IPS-20b (cell line): ENCODE data around the gene INPP5E.

ENCODE experiments used
- H3K27ac ChIP-seq: one replicate; pipeline ENCODE4 v1.5.1; 2013; ENCODE audit warnings: low read length
- H3K27me3 ChIP-seq: 2 replicates; pipeline ENCODE4 v1.6.1; 2013; ENCODE audit warnings: mild to moderate bottlenecking, low read length, inconsistent platforms; ENCODE audit not compliant: insufficient read depth
- H3K36me3 ChIP-seq: 2 replicates; pipeline ENCODE4 v1.6.1; 2013; ENCODE audit warnings: low read depth, mild to moderate bottlenecking, inconsistent platforms, low read length, moderate library complexity; ENCODE audit not compliant: insufficient read depth
- H3K4me1 ChIP-seq: 2 replicates; pipeline ENCODE4 v1.6.1; 2013; ENCODE audit warnings: mild to moderate bottlenecking, control low read depth, inconsistent platforms, low read length, moderate library complexity; ENCODE audit not compliant: insufficient read depth
- H3K4me3 ChIP-seq: 2 replicates; pipeline ENCODE4 v1.5.1; 2013; ENCODE audit warnings: mild to moderate bottlenecking, low read length, inconsistent platforms
- H3K9ac ChIP-seq: 2 replicates; pipeline ENCODE4 v1.6.1; 2013; ENCODE audit warnings: low read depth, mild to moderate bottlenecking, inconsistent platforms, low read length, moderate library complexity
- H3K9me3 ChIP-seq: 2 replicates; pipeline ENCODE4 v1.6.1; 2013; ENCODE audit warnings: mild to moderate bottlenecking, low read depth, low read length, inconsistent platforms; ENCODE audit not compliant: insufficient read depth

The INPP5E gene

DNA sequence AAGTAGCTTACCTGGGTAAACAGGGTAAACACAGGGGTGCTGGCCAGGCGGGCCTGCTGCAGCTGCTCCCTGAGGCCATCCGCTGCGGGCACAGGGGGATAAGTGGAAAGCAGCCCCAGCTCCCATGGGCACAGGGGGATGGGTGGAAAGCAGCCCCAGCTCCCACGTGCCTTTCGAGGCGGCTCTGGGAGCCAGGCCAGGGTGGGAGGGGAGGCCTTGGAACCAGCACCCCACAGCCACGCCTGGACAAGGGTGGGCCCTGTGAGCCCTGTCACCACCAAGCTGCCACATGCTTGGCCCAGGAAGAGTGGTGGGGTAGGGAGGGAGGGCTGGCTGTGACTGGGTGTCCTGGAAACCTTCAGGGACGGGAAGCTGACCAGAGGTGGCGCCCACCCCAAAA lies 58.3 kb downstream of the INPP5E start:
- peaks cover 72% of the 10 kb centered on the region for H3K36me3 ChIP-seq
- H3K4me3 ChIP-seq = no peak overlapping the region

DNA sequence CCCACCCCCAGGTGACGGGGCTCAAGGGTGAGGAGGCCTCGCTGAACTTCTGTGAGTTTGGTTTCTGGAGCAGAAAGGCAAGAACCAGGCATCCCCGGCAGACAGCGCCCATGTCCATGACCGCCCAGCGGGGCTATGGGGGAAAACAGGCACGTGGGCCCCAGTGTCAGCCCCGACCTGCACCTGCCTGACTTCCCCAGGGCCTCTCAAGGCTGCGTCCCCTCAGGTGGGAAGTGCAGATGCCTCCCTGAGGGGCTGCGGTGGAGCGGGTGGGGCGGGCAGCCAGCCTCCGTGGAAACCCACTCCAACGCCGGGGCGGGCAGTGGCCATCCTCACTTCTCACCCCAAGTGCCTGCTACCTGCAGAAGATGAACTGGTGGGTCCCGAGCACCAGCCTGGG lies 59.3 kb downstream of the INPP5E start:
- peaks cover 72% of the 10 kb centered on the region for H3K36me3 ChIP-seq

More for the DNA sequence above, 58.3 kb downstream of the INPP5E start:
- Histone ChIP-seq H3K9me3 (no peaks in the 10 kb centered on the region), H3K9ac (no peak overlapping the region), H3K27ac (no peak overlapping the region), H3K4me1 (no peaks in the 10 kb centered on the region), H3K27me3 (no peaks in the 10 kb centered on the region)

DNA sequence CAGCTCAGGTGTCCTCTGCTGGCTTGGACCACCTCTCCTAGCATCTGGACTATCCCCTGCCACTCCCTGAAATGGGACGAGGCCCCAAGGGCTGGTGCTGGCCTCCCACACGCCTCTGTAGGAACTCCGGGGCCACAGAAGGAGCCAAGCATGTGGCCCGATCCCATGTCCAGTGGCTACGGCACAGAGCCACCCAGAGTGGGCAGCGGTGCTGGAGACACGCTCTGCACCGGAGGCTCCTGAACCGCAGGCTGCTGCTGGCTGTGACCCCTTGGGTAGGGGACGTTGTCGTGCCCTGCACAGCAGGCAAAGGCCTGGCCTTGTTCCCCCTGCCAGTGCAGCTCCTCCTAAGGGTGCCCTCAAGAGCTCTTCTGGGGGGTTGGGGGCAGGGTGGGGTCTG lies 59.8 kb downstream of the INPP5E start:
- no peaks in the 10 kb centered on the region for H3K27me3 ChIP-seq
- H3K4me1 ChIP-seq = no peaks in the 10 kb centered on the region
- H3K9ac ChIP-seq = no peak overlapping the region
- H3K36me3 ChIP-seq = peaks cover 68% of the 10 kb centered on the region
- no peaks in the 10 kb centered on the region for H3K9me3 ChIP-seq
- H3K4me3 ChIP-seq = no peak overlapping the region
- H3K27ac ChIP-seq = no peak overlapping the region

More for the DNA sequence above, 59.3 kb downstream of the INPP5E start:
- Histone ChIP-seq H3K9me3 (no peaks in the 10 kb centered on the region), H3K27ac (no peak overlapping the region), H3K4me3 (no peak overlapping the region), H3K27me3 (no peaks in the 10 kb centered on the region), H3K9ac (no peak overlapping the region), H3K4me1 (no peaks in the 10 kb centered on the region)

DNA sequence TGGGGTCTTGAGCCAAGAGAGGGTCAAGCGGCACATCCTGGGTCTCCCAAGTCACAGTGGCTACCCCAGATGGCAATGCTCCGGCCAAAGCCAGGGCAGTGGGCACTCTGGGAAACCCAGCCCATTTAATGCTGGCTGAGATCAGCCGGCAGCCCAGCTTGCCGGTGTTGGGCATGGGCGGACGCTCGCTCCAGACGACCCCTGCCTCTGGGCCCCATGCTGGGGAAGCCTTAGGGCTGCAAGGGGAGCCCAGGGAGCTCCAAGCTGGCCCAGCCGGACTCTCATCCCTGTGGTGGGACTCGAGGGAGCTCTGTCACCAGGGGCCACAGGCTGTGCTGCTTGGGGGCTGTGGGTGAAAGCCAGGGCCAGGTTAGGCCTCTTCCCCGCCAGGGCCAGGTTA lies 60.2 kb downstream of the INPP5E start:
- H3K36me3 ChIP-seq = peaks cover 63% of the 10 kb centered on the region
- H3K9me3 ChIP-seq = no peaks in the 10 kb centered on the region
- no peak overlapping the region for H3K9ac ChIP-seq
- no peaks in the 10 kb centered on the region for H3K27me3 ChIP-seq
- H3K27ac ChIP-seq = no peak overlapping the region
- H3K4me1 ChIP-seq = no peaks in the 10 kb centered on the region
- no peak overlapping the region for H3K4me3 ChIP-seq

GRCh38 chr9:136379003-136379287 lies 60.7 kb downstream of the INPP5E start:
- Histone ChIP-seq H3K4me1 (no peaks in the 10 kb centered on the region), H3K27me3 (no peaks in the 10 kb centered on the region), H3K4me3 (no peak overlapping the region), H3K36me3 (peaks cover 58% of the 10 kb centered on the region), H3K9ac (no peak overlapping the region), H3K27ac (no peak overlapping the region), H3K9me3 (no peaks in the 10 kb centered on the region)
